Renal cortex interstitium (tissue), 11 donors: Measurements from ENCODE around the gene CDK8. TPM values are rescaled to one million over a fixed set of nuclear protein-coding genes. Genes with fewer than 3 reads are reported as not detected.
"Not testable (repeated sequence)": the region's sequence is repeated elsewhere in the genome, so short reads cannot be mapped to it uniquely, and the experiment has no call there.

Experiments
- DNase-seq, 11 donors: peaks; one replicate each; pipeline ENCODE4 v3.0.0-alpha.2; 2013; ENCODE audit warnings: low read depth in 9 of 11, low spot score in 4 of 11; ENCODE audit errors: extremely low read depth in 1 of 11
- polyA plus RNA-seq, 3 donors: library from polyadenylated mRNA; unstranded; fragments of 120-200 nt; gene quantifications; one replicate each; pipeline ENCODE4 v1.2.1, GENCODE V29; 2013; ENCODE audit not compliant: insufficient read length in 3 of 3

The CDK8 gene
- polyA plus RNA-seq, 3 donors, result 19.1 to 25.2 (median 23.5) TPM

DNA sequence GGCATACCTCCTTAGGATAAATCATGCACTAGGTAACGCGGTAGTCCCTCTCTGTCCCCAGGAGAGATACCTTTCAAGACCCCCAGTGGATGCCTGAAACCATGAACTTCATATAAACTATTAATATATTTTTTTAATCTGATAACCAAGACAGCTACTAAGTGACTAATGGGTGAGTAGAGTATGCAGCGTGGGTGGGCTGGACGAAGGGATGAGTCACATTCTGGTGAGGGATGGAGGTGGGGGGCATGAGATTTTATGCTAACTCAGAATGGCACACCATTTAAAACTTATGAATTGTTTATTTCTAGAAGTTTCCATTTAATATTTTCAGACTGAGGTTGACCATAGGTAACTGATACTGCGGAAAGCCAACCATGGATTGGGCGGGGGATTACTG lies 46.2 kb downstream of the CDK8 start:
- no peak for DNase-seq

DNA sequence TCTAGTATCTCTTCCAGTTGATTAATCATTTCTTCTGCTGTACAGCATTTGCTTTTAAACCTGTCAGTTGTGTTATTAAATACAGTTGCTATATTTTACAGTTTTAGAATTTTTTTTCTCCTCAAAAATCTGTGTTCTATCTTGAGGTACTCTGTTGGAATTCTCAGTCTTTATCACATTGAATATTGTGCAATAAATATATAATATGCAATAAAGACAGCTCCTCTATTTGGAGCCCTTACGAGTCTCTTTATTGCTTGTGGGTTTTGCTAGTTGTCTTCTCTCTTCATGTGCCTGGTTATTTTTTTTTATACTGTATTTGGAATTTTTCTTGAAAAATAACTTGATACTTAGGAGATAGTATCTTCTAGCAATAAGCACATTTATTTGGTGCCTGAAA lies 51.7 kb downstream of the CDK8 start:
- DNase-seq, result no peak

DNA sequence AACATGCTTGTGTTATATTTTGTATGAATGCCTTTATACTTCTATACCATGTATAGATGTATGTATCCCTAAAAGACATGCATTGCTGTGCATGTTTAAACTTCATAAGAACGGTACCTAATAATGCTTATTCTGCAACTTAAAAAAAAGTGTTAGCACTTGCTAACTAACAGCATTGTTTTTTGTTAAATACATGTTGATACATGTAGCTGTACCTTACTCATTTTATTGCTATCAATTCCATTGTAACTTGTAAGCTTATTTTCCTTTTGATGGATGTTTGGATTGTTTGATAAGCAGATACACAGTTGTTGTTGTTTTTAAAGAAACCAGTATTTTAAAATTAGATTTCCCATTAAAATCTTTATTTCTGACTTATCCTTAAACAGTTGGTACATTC lies 53.8 kb downstream of the CDK8 start:
- no peak for DNase-seq

DNA sequence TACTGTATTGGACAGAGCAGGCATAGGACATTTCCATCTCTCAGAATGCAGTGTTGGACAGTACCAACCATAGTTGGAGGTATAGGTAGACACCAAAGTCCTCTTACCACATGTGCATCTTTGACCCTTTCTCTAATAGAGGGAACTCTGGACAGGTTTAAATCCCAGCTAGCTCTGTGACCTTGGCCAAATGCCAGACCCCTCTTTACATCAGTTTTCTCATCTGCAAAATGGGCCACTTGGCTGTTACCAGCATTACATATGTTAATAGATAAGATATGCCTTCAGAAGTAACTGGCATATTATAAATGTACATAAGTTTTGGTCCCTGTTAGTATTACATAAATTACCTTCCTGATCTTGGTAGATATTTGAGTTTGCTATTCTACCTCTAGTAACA lies 54.3 kb downstream of the CDK8 start:
- no peak for DNase-seq

DNA sequence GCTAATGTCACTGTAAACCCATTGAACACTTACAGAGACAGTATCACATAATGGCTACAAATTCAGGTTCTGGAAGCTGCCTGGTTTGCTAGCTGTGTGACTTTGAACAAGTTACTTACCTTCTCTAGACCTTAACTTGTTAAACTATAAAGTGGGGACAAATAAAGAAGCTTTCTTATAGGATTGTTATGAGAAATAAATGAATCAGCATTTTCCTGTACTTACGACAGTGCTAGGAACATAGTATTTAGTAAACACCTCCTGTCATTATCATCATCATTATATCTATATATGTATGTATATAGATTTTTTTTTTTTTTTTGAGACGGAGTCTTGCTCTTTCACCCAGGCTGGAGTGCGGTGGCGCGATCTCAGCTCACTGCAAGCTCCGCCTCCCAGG lies 54.9 kb downstream of the CDK8 start:
- no peak for DNase-seq

DNA sequence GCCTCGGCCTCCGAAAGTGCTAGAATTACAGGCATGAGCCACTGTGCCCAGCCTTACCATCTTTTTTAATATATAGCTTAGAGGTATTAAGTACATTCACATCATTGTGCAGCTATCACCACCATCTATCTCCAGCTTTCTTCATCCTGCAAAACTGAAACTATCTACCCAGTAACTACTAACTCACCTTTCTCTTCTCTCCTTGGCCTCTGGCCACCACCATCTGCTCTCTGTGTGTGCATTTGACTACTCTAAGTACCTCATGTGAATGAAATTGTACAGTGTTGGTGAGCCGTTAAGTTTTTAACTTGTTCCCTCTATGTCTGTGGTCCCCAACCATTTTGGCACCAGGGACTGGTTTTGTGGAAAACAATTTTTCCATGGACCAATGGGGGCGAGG lies 56.1 kb downstream of the CDK8 start:
- no peak for DNase-seq

DNA sequence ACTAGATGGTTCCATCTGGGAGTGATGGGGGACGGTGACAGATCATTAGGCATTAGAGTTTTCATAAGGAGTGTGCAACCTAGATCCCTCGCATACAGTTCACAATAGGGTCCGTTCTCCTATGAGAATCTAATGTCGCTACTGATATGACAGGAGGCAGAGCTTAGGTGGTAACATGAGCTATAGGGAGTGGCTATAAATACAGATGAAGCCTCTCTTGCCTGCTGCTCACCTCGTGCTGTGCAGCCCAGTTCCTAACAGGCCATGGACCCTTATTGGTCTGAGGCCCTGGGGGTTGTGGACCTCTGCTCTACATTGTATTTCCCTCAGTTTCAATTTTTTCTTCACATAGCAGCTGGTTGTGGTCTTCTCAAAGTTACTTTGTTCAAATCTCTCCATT lies 56.5 kb downstream of the CDK8 start:
- no peak for DNase-seq

DNA sequence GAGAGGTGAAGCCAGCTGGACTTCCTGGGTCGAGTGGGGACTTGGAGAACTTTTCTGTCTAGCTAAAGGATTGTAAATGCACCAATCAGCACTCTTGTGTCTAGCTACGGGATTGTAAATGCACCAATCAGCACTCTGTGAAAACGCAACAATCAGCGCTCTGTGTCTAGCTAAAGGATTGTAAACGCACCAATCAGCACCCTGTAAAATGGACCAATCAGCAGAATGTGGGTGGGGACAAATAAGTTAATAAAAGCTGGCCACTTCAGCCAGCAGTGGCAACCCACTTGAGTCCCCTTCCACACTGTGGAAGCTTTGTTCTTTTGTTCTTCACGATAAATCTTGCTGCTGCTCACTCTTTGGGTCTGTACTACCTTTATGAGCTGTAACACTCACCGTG lies 58.1 kb downstream of the CDK8 start:
- not testable (repeated sequence) for DNase-seq

DNA sequence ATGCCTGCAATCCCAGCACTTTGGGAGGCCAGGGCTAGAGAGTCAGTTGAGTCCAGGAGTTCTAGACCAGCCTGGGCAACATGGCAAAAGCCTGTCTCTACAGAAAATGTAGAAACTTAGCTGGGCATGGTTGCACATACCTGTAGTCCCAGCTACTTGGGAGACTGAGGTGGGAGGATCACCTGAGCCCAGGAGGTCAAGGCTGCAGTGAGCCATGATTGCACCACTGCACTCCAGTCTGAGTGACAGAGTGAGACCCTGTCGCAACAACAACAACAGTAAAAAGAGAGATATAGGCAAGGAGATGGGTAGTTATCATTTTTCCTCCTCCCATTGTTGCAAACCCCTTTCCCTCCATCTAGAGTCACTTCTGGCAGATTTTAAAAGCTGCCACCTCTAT lies 62.2 kb downstream of the CDK8 start:
- not testable (repeated sequence) for DNase-seq

DNA sequence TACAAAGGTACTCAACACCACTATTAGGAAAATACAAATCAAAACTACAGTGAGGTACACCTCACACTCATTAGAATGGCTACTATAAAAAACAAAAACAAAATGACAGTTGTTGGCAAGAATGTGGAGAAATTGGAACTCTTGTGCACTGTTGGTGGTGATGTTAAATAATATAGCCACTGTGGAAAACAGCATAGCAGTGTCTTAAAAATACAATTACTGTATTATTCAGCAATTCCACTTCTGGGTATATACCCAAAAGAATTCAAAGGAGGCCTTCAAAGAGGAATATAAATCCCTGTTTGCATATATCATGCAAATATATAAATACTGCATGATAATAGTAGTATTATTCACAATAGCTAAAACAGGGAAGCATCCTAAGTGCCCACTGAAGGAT lies 66.8 kb downstream of the CDK8 start:
- DNase-seq, result no peak

DNA sequence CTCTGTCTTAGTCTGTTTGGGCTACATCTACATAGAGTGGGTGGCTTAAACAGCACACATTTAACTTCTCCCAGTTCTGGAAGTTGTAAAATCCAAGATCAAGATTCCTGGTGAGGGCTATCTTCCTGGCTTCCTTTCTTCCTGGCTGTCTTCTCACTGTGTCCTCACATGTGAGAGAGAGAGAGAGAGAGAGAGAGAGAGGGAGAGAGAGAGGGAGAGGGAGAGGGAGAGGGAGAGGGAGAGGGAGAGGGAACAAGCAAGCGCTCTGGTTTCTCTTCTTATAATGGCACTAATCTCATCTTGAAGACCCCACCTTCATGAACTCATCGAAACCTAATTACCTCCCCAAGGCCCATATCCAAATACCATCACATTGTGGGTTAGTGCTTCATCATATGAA lies 69.2 kb downstream of the CDK8 start:
- DNase-seq, result no peak

DNA sequence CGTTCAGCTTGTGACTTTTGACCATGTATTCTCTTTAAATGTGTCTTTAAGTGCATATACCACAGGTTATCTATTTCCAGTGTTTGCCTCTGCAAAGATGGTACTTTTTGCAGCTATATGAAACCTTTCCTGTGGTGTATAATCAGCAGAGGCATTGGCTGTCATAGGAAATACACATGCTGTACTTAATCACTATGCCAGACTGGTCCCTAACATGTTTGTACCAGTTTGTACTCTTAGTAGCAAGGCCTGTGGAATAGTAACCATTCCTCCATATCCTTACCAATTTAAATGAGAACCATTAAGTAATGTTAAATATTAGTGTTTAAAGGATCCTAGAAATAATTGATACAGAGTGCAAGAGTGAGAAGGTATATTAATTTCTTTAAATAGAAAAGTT lies 69.8 kb downstream of the CDK8 start:
- no peak for DNase-seq

DNA sequence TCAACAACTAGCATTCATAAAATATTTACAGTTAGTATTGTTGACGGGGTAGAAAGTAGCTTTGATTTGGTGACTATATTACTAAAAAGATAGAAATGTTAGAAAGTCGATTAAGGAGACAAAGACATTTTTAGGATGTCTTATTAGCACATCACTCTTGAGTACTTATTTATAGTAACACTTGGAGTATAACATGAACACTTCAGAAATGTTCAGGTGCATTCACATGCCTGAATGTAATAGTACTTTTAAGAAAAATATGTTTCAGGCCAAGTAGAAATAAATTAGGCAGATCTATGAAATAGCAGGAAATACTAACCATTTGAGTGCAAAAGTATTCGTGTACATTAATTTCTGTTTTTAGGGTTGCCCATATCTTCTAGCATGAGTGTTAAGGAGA lies 70.4 kb downstream of the CDK8 start:
- DNase-seq, result no peak

DNA sequence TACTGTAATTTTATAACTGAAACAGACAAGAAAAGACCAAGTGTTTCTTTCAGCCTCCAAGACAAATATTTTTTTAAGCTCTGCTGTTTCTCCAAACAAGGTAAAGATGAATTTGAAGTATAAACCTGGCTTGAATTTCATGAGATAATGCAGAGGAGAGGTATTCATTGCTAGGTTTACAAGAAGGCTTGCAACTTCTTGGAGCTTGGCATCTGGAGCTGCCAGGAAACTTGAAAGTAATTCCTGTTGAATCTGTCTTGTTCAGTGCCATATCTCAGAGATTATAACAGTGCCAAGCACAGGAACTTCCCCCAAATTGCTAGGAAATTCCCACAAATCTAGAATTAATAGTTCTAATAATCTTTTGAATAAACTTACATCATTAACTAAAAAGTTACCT lies 70.9 kb downstream of the CDK8 start:
- no peak for DNase-seq

DNA sequence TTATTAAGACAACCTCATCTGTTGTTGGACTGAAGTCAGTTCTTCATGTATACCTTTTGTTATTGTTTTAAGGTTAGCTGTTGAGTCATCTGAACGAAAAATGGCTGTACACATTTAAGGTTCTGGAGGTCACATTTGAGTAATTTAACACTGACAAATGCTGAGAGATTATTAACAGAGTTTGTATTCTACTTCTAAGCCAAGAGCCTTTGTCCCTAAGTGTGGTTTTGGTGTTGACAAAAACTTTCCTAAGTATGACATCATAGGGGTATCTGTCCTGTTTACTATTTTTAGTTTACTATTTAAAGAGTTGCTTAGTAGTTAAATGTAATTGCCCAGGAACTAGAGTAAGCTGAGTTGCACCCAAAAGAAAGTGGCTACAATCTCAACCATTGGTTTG lies 71.9 kb downstream of the CDK8 start:
- DNase-seq, result no peak

DNA sequence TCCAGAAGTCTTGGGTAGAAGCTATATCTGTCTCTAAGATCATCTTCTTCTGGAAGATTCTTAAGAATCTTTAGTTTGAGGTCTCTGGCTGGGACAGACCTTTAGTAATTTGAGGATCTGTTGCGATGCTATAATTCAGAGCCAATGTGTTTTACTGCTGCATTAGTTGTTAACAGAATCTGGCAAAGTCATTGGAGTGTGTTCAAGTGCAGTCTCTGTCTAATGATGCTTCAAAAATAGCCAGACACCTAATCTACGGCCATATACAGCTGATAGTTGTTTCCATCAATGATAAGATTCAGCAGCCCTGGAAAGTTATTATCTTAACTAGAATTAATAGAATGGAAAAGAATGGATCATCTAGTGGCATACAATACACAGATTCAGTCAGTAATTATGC lies 72.6 kb downstream of the CDK8 start:
- no peak for DNase-seq

DNA sequence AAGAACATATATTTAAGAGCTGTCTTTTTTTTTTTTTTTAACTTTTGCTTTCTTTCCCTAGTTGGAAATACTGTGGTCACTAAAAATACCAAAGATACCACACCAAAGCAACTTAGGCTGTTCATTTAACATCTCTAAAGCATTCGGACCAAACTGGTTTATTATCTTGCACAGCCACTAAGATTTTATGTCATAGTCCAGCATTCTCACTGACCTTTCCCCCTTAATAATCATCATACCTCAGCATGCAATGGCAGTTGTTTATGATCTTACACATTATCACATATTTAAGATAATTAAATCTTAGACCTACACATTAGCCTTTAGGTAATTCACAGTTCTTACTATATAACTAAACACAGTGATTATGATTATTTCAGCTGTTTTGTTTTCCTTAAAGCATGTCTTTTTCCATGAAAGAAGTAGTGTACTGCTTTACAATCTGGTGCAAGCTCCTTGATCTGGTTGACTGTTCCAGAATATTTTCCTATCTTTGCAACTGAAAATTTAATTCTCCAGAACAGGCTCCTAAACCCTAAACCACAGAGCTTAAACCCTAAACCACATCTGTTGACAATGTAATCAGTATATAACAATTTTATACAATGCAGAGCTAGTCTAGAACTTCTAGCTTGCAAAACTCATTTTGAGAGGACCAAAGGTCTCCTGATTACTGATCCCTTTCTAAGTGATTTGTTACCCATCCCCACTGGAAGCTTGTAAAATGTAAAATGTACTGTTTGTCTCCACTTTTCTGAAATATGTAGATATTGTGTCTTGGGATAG lies 74.2 kb downstream of the CDK8 start:
- DNase-seq, result no peak

DNA sequence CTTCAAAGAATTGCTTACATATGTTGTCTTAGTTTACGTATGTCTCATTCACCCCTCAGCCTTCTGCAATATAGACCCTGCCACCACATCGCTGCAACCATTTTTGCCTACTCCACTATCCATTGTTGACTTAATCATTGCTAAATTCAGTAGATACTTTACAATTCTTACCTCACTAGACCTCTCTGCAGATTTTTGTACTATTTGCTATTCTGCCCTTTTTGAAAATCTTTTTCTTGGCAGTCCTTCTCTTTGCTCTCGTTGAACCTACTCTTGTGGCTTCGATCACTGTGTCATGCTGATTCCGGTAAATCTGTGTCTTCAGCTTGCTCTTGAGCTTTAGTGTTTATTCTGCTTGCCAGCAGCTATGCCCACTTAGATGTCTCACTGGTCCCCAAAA lies 81.2 kb downstream of the CDK8 start:
- no peak for DNase-seq

DNA sequence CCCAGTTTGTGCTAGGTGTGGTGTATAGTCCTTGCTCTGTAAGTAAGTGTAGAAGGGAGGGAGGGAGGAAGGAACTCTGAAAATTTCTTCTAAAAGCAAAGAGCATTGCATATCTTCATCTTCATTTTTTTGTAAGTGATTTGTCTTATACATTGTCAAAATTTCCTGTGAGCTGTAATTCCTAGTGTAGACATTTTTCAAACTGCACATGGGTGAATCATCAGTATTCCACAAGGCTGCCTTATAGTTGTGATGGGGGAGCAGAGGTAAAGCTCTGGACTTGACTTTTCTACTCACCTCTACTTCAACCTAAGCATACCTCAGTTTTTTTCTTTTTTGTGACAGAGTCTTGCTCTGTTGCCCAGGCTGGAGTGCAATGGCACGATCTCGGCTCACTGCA lies 86.9 kb downstream of the CDK8 start:
- DNase-seq, result no peak

DNA sequence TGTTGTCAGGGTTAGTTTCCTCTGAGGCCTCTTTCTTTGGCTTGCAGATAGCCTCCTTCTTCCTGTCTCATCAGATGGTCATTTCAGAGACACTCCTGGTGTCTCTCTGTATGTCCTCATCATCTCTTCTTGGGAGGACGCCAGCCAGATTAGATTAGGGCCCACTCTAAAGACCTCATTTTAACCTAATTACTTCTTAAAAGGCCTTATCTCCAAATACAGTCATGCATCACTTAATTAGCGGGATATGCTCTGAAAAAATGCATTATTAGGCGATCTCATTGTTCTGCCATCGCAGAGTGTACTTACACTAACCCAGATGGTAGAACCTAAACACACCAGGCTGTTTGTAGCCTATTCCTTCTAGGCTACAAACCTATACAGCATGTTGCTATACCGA lies 89.0 kb downstream of the CDK8 start:
- DNase-seq, result no peak

DNA sequence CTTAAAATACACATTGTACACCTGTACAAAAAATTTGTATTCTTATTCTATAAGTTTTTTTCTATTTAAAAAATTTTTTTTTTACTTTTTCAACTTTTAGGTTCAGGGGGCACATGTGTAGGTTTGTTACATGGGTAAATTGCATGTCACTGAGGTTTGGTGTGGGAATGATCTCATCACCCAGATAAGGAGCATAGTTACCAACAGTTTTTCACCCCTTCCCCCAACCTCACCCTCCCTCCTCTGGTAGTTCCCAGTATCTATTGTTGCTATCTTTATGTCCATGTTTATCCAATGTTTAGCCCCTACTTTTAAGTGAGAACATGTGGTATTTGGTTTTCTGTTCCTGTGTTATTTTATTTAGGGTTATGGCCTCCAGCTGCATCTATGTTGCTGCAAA lies 89.9 kb downstream of the CDK8 start:
- DNase-seq, result no peak

DNA sequence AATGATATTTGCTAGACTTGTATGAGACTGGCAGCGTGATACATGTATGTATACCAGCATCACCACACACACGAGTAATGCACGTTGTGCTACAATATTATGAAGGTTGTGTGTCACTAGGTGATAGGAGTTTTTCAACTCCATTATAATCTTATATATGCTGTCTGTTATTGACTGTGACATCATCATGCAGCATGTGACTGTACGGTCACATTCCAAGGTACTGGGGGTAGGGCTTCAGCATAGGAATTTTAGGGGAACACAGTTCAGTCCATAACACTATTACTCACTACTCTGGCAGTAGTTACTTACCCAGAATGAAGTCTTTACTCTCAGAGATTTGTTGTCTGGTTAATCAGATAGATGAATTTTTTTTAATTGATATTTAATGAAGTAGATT lies 91.1 kb downstream of the CDK8 start:
- no peak for DNase-seq
